A549 (cell line): Measurements from ENCODE around the gene DMAP1. TPM values are rescaled to one million over a fixed set of nuclear protein-coding genes. Genes with fewer than 3 reads are reported as not detected.

Experiments
- ATAC-seq, 2 experiments: fragments of 200-7000 bp in 1 of 2; fragments of >200 bp in 1 of 2; cut with Nextera tagmentation in 1 of 2; cut with Tn5 transposase in 1 of 2; 3 replicates each; pipeline versions ENCODE4 v1.8.0 to v1.9.1; 2018 to 2020; ENCODE audit warnings: mild to moderate bottlenecking in 1 of 2, moderate library complexity in 1 of 2
- CTCF ChIA-PET: fragments of 300-600 bp; sonication (Branson Sonifier 250); formaldehyde crosslinking; extraction: SDS; loops from one replicate; lab custom pipeline; 2021; ENCODE audit warnings: antibody characterized with exemption, inconsistent platforms; lab: Yijun Ruan, JAX
- POLR2A ChIA-PET: fragments of 350-600 bp; formaldehyde crosslinking; extraction: SDS; loops from one replicate; lab custom pipeline; 2021; ENCODE audit warnings: antibody characterized with exemption, inconsistent platforms; lab: Yijun Ruan, JAX
- DNase-seq, 2 experiments: peaks; one replicate each; pipeline versions ENCODE4 v3.0.0 to v3.0.0-alpha.2; 2011 to 2016; ENCODE audit warnings: low read depth in 1 of 2, low spot score in 1 of 2
- FAIRE-seq: peaks from 2 replicates; lab custom pipeline; 2011; peaks lifted over from hg19 to GRCh38; lab: Jason Lieb, UNC
- H3K27ac ChIP-seq, 2 experiments: fragments of >200 bp; sonication (Bioruptor Twin); formaldehyde crosslinking; 3 replicates each; pipeline ENCODE4 v1.5.1; 2016 to 2017
- H3K4me1 ChIP-seq: fragments of >200 bp; sonication (Bioruptor Twin); formaldehyde crosslinking; 3 replicates; pipeline ENCODE4 v1.6.1; 2016
- H3K4me2 ChIP-seq: fragments of >200 bp; sonication (Bioruptor Twin); formaldehyde crosslinking; 3 replicates; pipeline ENCODE4 v1.6.1; 2016
- H3K4me3 ChIP-seq: fragments of >200 bp; sonication (Bioruptor Twin); formaldehyde crosslinking; 3 replicates; pipeline ENCODE4 v1.5.1; 2016
- H3K9me3 ChIP-seq: fragments of >200 bp; sonication (Bioruptor Twin); formaldehyde crosslinking; 3 replicates; pipeline ENCODE4 v1.6.1; 2016
- BHLHE40 ChIP-seq: IDR thresholded peaks from 2 replicates; pipeline ENCODE4 v1.6.1; 2012; ENCODE audit warnings: low read depth, low read length, inconsistent platforms
- CHD4 ChIP-seq: fragments of 200-600 bp; sonication (generic); IDR thresholded peaks from 2 replicates; pipeline ENCODE4 v1.6.1; 2016; ENCODE audit warnings: antibody characterized with exemption, mild to moderate bottlenecking, borderline replicate concordance
- EHF ChIP-seq: fragments of 250-450 bp; sonication (Bioruptor Pico); IDR thresholded peaks from 2 replicates; pipeline ENCODE4 v1.5.0; 2020; ENCODE audit warnings: mild to moderate bottlenecking
- EHMT2 ChIP-seq: fragments of 200-600 bp; sonication (generic); IDR thresholded peaks from 2 replicates; pipeline ENCODE4 v1.6.1; 2016; ENCODE audit warnings: antibody characterized with exemption, low read depth, mild to moderate bottlenecking, moderate library complexity
- FOXS1 ChIP-seq: fragments of 250-450 bp; sonication (Bioruptor Pico); IDR thresholded peaks from 2 replicates; pipeline ENCODE4 v1.5.0; 2020; ENCODE audit warnings: mild to moderate bottlenecking, moderate library complexity
- GATA3 ChIP-seq: IDR thresholded peaks from 2 replicates; pipeline ENCODE4 v1.6.1; 2012; ENCODE audit warnings: borderline replicate concordance
- MAZ ChIP-seq: fragments of 150-350 bp; IDR thresholded peaks from 2 replicates; pipeline ENCODE4 v1.6.1; 2014; ENCODE audit warnings: antibody characterized with exemption, low read depth, low read length, borderline replicate concordance
- NPAS2 ChIP-seq: fragments of 250-450 bp; sonication (Bioruptor Pico); IDR thresholded peaks from 2 replicates; pipeline ENCODE4 v1.8.0; 2022; ENCODE audit warnings: mild to moderate bottlenecking, moderate library complexity, borderline replicate concordance
- RAD21 ChIP-seq, 2 experiments: fragments of >200 bp in 1 of 2; sonication (Bioruptor Twin) in 1 of 2; formaldehyde crosslinking in 1 of 2; IDR thresholded peaks in 1 of 2; conservative IDR thresholded peaks in 1 of 2; 2 replicates in 1 of 2; 3 replicates in 1 of 2; pipeline ENCODE4 v1.6.1; 2012 to 2018; ENCODE audit warnings: inconsistent platforms in 1 of 2
- RARB ChIP-seq: fragments of 250-450 bp; sonication (Bioruptor Pico); IDR thresholded peaks from 2 replicates; pipeline ENCODE4 v1.8.0; 2021; ENCODE audit warnings: mild to moderate bottlenecking, moderate library complexity
- RCOR1 ChIP-seq: fragments of 150-350 bp; IDR thresholded peaks from 2 replicates; pipeline ENCODE4 v1.6.1; 2014; ENCODE audit warnings: antibody characterized with exemption, low read length, low read depth
- RNF2 ChIP-seq: fragments of 200-600 bp; sonication (generic); IDR thresholded peaks from 2 replicates; pipeline ENCODE4 v1.6.1; 2016; ENCODE audit warnings: low read depth, mild to moderate bottlenecking, antibody characterized with exemption, moderate library complexity, borderline replicate concordance
- SREBF2 ChIP-seq: fragments of 450-650 bp; IDR thresholded peaks from 2 replicates; pipeline ENCODE4 v1.6.1; 2014; ENCODE audit warnings: mild to moderate bottlenecking, moderate library complexity
- ZFP36 ChIP-seq: fragments of 450-650 bp; IDR thresholded peaks from 2 replicates; pipeline ENCODE4 v1.6.1; 2014; ENCODE audit warnings: borderline replicate concordance; ENCODE audit not compliant: partially characterized antibody
- ZNF302 ChIP-seq: fragments of 250-450 bp; sonication (Bioruptor Pico); IDR thresholded peaks from 2 replicates; pipeline ENCODE4 v1.9.0; 2021; ENCODE audit warnings: inconsistent platforms, mild to moderate bottlenecking, moderate library complexity
- WGBS: methylation state at CpG from one replicate; pipeline ENCODE4 v1.1.6; 2017; ENCODE audit errors: missing lambda C conversion rate; 5-methylcytosine and 5-hydroxymethylcytosine counted together
- polyA plus RNA-seq, 4 experiments: library from polyadenylated mRNA; depleted of rRNA in 3 of 4; stranded (reverse); fragments of >200 nt; fragmentation: RNase III in 1 of 4; extraction: RNeasy Plus Mini Kit Qiagen cat#74134 plus additional on column Dnase treatment in 1 of 4; gene quantifications; 2 replicates in 3 of 4; 3 replicates in 1 of 4; pipeline ENCODE4 v1.2.3, GENCODE V29; 2011 to 2017
- TF ChIP-seq, protein P1 (sequence below): fragments of >200 bp; sonication (Bioruptor Twin); formaldehyde crosslinking; IDR thresholded peaks from 3 replicates; pipeline ENCODE4 v1.5.1; 2016
- TF ChIP-seq, protein P2 (sequence below): fragments of 450-650 bp; IDR thresholded peaks from 2 replicates; pipeline ENCODE4 v1.6.1; 2014; ENCODE audit warnings: antibody characterized with exemption
- TF ChIP-seq, protein P3 (sequence below): fragments of >200 bp; sonication (Bioruptor Twin); formaldehyde crosslinking; IDR thresholded peaks from 3 replicates; pipeline ENCODE4 v1.6.1; 2016
- TF ChIP-seq, protein P4 (sequence below): fragments of 250-450 bp; sonication (Bioruptor Pico); IDR thresholded peaks from 2 replicates; pipeline ENCODE4 v1.5.0; 2021; ENCODE audit warnings: mild to moderate bottlenecking, moderate library complexity, borderline replicate concordance

Gene DMAP1
- polyA plus RNA-seq, 2 of the 4 experiments (the other 2 are of a cell fraction): 26.3 to 28.2 TPM

DNA sequence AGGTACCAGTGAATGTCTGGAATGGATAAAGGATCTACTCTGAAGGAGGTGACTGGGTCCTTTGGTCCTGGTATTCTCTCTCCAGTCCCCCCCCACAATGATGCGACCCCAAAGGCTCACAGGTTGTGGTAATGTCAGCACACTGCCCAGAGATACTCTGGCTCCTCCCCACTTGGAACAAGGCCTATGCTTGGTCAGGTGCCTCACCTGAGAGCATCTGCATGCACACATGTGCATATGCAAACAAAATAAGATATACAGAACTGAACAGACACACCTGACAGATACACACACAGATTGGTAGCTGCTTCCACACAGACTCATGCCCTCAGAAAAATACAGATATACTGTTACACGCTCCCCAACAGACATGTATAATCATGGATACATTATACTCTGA, 33.5 kb downstream of the DMAP1 start:
- Histone ChIP-seq H3K4me2 (no peak overlapping the region), H3K27ac (no peak overlapping the region), H3K4me1 (no peaks in the 10 kb centered on the region), H3K4me3 (no peak overlapping the region), H3K9me3 (no peaks in the 10 kb centered on the region)
- ATAC-seq: no peak
- ChIA-PET CTCF (interaction anchor here (1.1 to 1.5 kb wide), 2 partner anchors 9 to 11 kb away, joined by 3 to 4 read pairs; no protein-coding TSS in a partner anchor), POLR2A (no interaction called here)
- TF ChIP-seq SREBF2: no peak
- TF ChIP-seq RNF2: no peak
- TF ChIP-seq, protein P1, sequence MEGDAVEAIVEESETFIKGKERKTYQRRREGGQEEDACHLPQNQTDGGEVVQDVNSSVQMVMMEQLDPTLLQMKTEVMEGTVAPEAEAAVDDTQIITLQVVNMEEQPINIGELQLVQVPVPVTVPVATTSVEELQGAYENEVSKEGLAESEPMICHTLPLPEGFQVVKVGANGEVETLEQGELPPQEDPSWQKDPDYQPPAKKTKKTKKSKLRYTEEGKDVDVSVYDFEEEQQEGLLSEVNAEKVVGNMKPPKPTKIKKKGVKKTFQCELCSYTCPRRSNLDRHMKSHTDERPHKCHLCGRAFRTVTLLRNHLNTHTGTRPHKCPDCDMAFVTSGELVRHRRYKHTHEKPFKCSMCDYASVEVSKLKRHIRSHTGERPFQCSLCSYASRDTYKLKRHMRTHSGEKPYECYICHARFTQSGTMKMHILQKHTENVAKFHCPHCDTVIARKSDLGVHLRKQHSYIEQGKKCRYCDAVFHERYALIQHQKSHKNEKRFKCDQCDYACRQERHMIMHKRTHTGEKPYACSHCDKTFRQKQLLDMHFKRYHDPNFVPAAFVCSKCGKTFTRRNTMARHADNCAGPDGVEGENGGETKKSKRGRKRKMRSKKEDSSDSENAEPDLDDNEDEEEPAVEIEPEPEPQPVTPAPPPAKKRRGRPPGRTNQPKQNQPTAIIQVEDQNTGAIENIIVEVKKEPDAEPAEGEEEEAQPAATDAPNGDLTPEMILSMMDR: no peak
- no peak for DNase-seq
- no peak for FAIRE-seq
- 94% methylated on average over 1 of the region's 2 CpGs for WGBS

DNA sequence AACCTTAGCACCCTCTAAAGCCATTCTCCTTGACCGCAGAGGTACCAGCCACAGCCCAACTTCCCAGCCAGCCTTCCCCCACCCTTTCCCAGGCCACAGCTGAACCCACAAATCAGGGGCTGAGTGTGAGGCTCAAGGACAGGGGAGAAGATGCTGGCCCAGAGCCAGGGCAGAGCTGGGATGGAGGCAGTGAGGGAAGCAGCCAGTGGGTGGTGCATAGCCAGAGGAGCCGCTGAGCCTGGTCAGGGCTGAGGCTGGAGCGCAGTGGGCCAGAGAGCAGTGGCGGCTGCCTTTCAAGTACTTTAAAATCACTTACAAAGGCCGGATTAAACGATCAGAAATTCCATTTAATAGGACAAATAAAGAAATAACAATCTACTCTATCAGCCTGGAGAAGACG, 36.3 kb downstream of the DMAP1 start:
- FAIRE-seq: no peak
- Histone ChIP-seq H3K4me2 (no peak overlapping the region), H3K27ac (no peak overlapping the region), H3K9me3 (no peaks in the 10 kb centered on the region), H3K4me3 (no peak overlapping the region), H3K4me1 (no peaks in the 10 kb centered on the region)
- ATAC-seq: no peak
- DNase-seq: no peak
- 92% methylated on average over 7 of the region's 7 CpGs for WGBS
- TF ChIP-seq, protein P1: no peak
- TF ChIP-seq, protein P2, sequence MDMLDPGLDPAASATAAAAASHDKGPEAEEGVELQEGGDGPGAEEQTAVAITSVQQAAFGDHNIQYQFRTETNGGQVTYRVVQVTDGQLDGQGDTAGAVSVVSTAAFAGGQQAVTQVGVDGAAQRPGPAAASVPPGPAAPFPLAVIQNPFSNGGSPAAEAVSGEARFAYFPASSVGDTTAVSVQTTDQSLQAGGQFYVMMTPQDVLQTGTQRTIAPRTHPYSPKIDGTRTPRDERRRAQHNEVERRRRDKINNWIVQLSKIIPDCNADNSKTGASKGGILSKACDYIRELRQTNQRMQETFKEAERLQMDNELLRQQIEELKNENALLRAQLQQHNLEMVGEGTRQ: no peak
- no peak for TF ChIP-seq CHD4
- no peak for TF ChIP-seq EHF (CRISPR knock-in tag)
- TF ChIP-seq, protein P3, sequence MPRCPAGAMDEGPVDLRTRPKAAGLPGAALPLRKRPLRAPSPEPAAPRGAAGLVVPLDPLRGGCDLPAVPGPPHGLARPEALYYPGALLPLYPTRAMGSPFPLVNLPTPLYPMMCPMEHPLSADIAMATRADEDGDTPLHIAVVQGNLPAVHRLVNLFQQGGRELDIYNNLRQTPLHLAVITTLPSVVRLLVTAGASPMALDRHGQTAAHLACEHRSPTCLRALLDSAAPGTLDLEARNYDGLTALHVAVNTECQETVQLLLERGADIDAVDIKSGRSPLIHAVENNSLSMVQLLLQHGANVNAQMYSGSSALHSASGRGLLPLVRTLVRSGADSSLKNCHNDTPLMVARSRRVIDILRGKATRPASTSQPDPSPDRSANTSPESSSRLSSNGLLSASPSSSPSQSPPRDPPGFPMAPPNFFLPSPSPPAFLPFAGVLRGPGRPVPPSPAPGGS: no peak
- TF ChIP-seq, protein P4, sequence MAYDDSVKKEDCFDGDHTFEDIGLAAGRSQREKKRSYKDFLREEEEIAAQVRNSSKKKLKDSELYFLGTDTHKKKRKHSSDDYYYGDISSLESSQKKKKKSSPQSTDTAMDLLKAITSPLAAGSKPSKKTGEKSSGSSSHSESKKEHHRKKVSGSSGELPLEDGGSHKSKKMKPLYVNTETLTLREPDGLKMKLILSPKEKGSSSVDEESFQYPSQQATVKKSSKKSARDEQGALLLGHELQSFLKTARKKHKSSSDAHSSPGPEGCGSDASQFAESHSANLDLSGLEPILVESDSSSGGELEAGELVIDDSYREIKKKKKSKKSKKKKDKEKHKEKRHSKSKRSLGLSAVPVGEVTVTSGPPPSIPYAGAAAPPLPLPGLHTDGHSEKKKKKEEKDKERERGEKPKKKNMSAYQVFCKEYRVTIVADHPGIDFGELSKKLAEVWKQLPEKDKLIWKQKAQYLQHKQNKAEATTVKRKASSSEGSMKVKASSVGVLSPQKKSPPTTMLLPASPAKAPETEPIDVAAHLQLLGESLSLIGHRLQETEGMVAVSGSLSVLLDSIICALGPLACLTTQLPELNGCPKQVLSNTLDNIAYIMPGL: no peak
- POLR2A ChIA-PET: no interaction called here
- CTCF ChIA-PET: interaction anchor here (0.8 to 2.2 kb wide), 2 partner anchors 9 to 31 kb away, joined by 4 to 10 read pairs; no protein-coding TSS in a partner anchor

DNA sequence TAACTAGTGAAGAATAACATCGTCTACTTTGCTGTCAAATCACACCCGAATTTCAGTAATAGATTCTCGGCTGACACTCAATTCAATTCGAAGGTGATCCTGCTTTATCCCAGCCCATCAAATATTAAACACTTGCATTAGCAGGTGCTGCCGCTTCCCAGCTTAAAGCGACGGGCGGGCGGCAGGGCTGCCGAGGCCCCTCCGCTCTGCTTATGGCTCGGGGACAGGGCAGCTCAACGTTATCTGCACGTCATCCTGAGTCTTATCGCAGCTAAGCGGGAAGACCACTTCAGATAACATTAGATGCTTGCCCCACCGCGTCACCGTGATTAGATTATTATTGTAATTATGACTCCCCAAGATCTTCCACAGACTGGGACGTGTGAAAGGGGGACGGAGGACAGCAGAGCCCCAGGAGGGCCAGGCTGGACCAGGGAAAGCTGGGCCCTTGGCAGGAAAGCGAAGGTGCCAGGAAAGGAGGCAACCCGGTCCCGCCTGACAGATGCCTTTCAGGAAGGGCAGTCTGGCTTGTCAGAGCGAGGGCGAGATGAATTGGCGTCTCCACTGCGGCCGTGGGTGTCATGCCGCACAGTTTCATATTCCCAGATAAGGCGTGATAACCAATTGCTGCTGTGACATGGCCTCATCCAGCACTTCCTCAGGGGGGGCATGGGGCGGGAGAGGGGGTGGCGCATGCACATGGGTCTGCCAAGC, 37.0 kb downstream of the DMAP1 start:
- WGBS: 91% methylated on average over 33 of the region's 33 CpGs
- ATAC-seq (no peak), DNase-seq (no peak), FAIRE-seq (no peak)
- H3K4me1 ChIP-seq: no peaks in the 10 kb centered on the region
- POLR2A ChIA-PET: no interaction called here
- H3K4me3 ChIP-seq: no peak overlapping the region
- CTCF ChIA-PET: interaction anchor here (2.2 kb wide), 1 partner anchor 32 kb away, joined by 10 read pairs; no protein-coding TSS in a partner anchor
- no peaks in the 10 kb centered on the region for H3K9me3 ChIP-seq
- no peak overlapping the region for H3K27ac ChIP-seq
- H3K4me2 ChIP-seq: no peak overlapping the region
- no peak for TF ChIP-seq GATA3
- TF ChIP-seq MAZ: no peak
- TF ChIP-seq, protein P2: no peak
- no peak for TF ChIP-seq FOXS1 (CRISPR knock-in tag)
- no peak for TF ChIP-seq RAD21 (conservative IDR thresholded peaks at IDR 0.05 in 1 of 2, IDR thresholded peaks at IDR 0.05 in 1 of 2)
- no peak for TF ChIP-seq NPAS2 (CRISPR knock-in tag)
- TF ChIP-seq, protein P4: no peak
- no peak for TF ChIP-seq RCOR1
- TF ChIP-seq ZFP36: no peak
- no peak for TF ChIP-seq ZNF302 (CRISPR knock-in tag)
- no peak for TF ChIP-seq RNF2
- no peak for TF ChIP-seq BHLHE40
- no peak for TF ChIP-seq RARB (CRISPR knock-in tag)
- TF ChIP-seq EHMT2: no peak
